Hepatic stellate cell (primary cell): Measurements from ENCODE around the gene GET3.
"Not testable (repeated sequence)": the region's sequence is repeated elsewhere in the genome, so short reads cannot be mapped to it uniquely, and the experiment has no call there.

Source experiments
- DNase-seq: peaks from one replicate; pipeline ENCODE4 v3.0.0; 2011; ENCODE audit warnings: low spot score

GET3 gene

GRCh38 chr19:12736995-12737834 is at the start of gene GET3:
TSS of gene GET3 (plus strand) at chr19:12737497. CDS start at chr19:12737506, 9 bp downstream.
- peak; percentile 99 for DNase-seq

DNA sequence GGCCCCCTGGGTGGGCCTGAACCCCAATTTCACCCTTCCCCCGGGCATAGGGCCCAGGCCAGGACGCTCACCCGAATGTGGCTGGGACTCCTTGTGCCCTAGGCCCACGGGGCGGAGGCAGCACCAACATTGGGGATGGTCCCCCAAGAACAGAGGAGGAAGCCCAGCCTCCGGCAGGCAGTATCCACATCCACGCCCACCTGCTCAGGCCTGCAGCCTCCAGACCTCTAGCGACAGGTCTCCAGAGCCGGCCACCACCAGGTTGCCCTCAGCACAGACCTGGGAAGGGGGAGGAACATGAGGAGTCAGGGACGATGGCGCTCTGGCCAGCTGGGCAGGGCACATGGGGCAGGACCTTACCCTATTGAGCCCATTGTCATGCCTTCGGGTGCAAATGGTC is 48.3 kb upstream of the GET3 start:
- DNase-seq: no peak

DNA sequence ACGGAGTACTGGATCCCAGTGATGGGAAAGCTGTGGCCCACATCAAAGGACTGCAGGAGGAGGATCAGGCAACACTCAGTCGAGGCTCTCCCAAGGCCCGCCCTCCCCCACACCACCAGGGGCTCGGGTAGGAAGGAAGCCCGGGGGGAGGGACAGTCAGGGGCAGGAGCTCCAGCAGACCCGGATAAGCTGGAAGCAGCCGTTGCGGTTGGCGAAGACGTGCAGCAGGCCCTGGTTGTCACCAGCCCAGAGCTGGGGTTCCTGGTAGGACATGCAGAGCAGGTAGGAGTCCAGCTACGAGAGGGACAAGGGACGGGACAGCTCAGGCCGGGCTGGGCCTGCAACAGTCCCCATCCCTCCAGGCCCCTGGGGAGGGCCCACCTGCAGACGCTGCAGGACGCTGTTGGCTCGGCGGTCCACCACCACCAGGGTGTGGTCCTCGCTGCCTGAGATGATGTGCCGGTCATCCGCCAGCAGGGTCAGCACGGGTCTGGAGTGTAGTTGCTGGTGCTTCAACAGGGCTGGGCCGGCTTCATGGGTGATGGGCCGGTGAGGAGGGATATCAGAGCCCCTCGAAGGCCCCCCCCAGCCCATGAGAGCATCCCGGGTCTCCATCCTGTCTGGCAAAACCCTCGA is 47.6 kb upstream of the GET3 start:
- no peak for DNase-seq

GRCh38 chr19:12692960-12693359 is 44.3 kb upstream of the GET3 start:
- no peak for DNase-seq

DNA sequence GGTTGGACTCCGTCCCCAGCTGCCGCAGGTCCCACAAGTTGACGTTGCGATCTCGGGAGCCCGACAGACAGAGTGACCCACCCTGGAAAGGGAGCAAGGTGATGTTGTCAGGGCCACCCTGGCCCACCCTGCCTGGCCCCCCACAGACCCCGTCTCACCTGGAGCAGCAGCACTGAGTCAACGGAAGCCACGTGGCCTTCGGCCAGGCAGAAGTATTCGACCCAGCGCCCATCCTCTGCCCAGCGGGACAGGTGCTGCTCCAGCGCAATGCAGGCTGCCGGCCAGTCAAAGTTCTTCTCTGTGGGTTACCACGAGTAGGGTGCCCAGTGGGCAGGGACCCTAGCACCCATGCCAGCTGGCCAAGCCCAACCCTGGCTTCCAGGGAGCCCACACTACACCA is 42.7 kb upstream of the GET3 start:
- DNase-seq: no peak

DNA sequence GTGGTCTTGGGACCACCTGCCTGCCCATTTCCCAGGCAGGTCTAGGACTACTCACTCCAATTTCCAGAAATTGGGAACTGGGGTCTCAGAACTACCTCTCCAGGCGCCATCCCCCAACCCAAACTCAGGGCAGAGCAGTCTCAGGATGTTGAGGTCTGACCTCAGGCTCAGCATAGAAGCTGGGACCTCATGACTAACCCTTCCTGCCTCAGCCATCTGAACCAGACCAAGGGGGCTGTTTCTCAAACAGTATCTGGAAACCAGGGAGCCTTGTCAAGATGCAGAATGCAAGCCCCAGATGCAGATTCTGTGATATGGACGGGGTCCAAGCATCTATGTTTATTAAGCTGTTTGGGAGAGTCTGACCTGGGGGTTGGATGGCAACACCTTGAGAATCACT is 42.2 kb upstream of the GET3 start:
- DNase-seq: no peak

- no peak for DNase-seq
Measured at GRCh38 chr19:12695514-12695913, 41.8 kb upstream of the GET3 start.

- DNase-seq: no peak
Measured at GRCh38 chr19:12695997-12696365, 41.3 kb upstream of the GET3 start.

GRCh38 chr19:12696366-12697335 is 40.6 kb upstream of the GET3 start, which contains the start of gene FBXW9:
TSS of gene FBXW9 (minus strand) at chr19:12696631. CDS start at chr19:12696581, 50 bp downstream.
- peak; percentile 97 for DNase-seq

- DNase-seq: not testable (repeated sequence)
Measured at GRCh38 chr19:12697425-12697824, 39.9 kb upstream of the GET3 start.

- no peak for DNase-seq
Measured at GRCh38 chr19:12698138-12698537, 39.2 kb upstream of the GET3 start.

- no peak for DNase-seq
Measured at GRCh38 chr19:12701596-12702282, 35.6 kb upstream of the GET3 start.

GRCh38 chr19:12703046-12703445 is 34.3 kb upstream of the GET3 start:
- DNase-seq: peak; percentile 68

- DNase-seq: no peak
Measured at GRCh38 chr19:12705169-12705568, 32.1 kb upstream of the GET3 start.

GRCh38 chr19:12705654-12706331 is 31.5 kb upstream of the GET3 start:
- DNase-seq: no peak

DNA sequence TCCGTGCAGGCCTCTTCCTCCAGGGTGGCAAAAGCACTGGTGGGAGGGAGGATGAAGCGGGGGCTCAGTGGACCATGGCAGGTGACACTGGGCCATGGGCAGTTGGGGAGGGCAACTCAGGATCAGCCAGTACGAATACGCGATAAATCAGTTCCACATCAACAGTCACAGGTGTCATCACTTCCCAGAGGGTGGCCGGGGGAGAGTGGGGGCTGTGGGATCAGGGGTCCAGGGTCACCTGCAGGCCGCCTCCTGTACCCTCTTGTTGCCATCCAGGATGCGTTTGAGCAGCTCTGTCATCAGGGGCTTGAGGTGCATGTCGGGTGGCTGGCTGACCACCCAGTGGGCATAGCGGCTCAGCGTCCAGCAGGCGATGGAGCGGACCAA is 31.0 kb upstream of the GET3 start:
- DNase-seq: no peak

GRCh38 chr19:12708641-12709040 is 28.7 kb upstream of the GET3 start:
- DNase-seq: no peak

DNA sequence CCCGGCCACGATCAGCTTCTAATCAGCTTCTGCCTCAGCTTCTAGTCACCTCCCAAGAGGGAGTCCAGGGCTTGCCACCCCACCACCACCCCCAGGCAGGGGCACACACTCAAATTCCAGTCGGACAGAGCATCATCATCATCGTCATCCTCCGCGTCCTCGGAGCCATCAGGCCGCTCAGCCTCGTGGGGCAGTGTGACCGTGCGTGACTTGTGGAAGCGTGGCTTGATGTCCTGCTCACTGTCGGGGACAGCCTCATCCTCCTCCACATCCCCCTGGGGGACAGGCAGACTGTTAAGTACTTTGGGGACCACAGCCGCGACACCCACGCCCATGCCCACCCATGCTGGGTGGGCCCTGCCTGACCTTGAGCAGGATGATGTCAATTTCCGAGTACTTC is 26.1 kb upstream of the GET3 start:
- DNase-seq: no peak

- not testable (repeated sequence) for DNase-seq
Measured at GRCh38 chr19:12712077-12712476, 25.2 kb upstream of the GET3 start.

GRCh38 chr19:12713304-12713703 is 24.0 kb upstream of the GET3 start:
- DNase-seq: not testable (repeated sequence)

GRCh38 chr19:12715102-12715501 is 22.2 kb upstream of the GET3 start:
- DNase-seq: no peak
